ENCODE measurements around the gene TFDP1.

TFDP1 gene

GRCh38 chr13:113656003-113656588 is 71.5 kb downstream of the TFDP1 start:
- H3K27me3 Mint-ChIP-seq = no peaks in the 10 kb centered on the region
- peaks cover 6% of the 10 kb centered on the region for H3K4me1 Mint-ChIP-seq (ENCODE audit: low read depth)
- H3K4me3 Mint-ChIP-seq = no peak overlapping the region
- peaks cover 2% of the 10 kb centered on the region for H3K36me3 Mint-ChIP-seq
- no peak overlapping the region for H3K27ac Mint-ChIP-seq
- H3K9me3 Mint-ChIP-seq (ENCODE audit: low read depth) = peaks cover 6% of the 10 kb centered on the region

DNA sequence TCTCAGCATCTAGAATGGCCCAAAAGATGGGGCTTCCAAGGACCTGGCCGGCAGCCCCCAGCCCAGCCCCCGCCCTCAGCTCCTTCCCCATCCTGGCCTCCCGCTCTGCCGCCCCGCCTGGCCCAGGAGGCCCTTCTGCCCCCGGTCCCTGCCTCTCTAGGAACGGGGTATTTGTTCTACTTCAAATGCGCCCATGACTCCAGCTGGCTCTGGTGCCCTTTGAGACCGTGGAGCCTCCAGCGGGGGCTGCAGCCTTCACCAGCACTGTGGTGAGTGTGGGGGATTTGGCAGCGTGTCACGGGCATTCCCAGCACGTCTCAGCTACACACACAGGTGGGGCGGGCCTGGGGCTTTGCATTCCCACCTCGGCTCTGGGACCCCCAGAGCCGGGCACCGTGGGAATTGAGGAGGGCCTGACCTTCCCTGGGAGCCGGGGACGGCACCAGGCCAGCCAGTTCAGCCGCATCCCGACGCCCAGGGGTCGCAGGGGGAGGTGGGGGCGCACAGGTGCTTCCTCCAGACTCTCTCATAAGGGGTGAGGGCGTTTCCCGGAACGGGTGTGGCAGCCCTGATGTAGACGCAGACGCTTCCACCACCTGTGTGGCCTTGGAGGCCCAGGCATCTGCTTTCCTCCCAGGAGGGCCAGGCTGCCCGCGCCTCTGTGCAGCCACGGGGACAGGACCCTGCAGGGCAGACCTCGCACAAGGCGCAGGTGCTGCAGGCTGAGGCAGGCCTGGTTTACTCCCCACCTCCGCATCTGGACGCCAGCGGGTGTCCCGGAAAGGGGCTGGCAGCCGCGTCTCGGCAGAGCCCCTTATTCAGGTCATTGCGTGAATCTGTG is 72.5 kb downstream of the TFDP1 start:
- H3K36me3 Mint-ChIP-seq = peaks cover 5% of the 10 kb centered on the region
- H3K27ac Mint-ChIP-seq = no peak overlapping the region
- H3K4me3 Mint-ChIP-seq = no peak overlapping the region
- H3K4me1 Mint-ChIP-seq (ENCODE audit: low read depth) = peaks cover 6% of the 10 kb centered on the region
- H3K9me3 Mint-ChIP-seq (ENCODE audit: low read depth) = peaks cover 14% of the 10 kb centered on the region
- H3K27me3 Mint-ChIP-seq = no peaks in the 10 kb centered on the region

DNA sequence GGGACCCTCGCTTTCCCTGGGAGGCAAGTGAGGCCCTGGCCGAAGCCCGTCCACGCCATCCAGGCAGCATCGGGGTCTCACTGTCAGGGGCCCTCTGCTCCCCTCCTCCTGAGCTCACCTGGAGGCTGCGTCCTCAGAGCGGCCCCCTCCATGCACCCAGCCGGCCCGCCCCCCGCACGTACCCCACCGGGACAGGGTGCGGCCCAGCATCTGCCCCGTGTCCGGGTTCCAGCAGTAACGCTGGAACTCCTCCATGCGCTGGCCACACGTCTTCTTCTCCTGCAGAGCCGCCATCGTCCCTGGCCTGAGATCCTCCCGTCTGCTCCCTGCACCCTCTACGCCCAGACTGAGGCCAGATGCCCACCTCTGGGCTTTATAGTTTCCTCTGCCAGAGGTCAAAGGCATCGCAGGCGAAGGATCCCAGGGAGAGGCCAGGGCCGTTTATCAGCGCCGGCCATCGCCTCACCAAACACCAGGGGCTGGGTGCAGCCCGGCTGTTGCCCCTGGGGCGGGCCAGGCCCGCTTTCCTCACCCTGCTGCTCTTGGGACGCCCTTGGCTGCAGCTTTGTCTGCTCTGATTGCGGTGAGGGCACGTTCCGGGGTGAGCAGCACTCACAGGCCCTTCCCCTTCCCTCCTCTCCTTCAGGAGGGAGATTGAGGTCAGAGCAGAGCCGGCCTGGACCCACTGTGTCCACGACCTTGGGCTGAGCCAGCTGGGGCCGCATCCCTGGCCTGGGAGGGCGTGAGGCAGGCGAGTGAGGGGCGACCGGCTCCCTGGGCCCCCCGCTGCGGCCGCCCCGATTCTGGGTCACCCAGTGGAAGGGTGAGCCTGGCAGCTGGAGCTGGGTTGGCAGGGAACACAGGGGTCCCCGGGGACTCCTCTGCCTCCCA is 73.5 kb downstream of the TFDP1 start, which contains the start of gene ATP4B:
TSS of gene ATP4B (minus strand) at position 348 of the 891 bp plus-strand sequence. CDS start at position 294, 54 bp downstream.
- Mint-ChIP-seq H3K9me3 (ENCODE audit: low read depth) (peaks cover 16% of the 10 kb centered on the region), H3K36me3 (peaks cover 5% of the 10 kb centered on the region), H3K4me3 (no peak within 1 kb of the TSS), H3K4me1 (ENCODE audit: low read depth) (peaks cover 6% of the 10 kb centered on the region), H3K27me3 (no peaks in the 10 kb centered on the region), H3K27ac (no peak within 1 kb of the TSS)

GRCh38 chr13:113658836-113659235 is 74.3 kb downstream of the TFDP1 start:
- Mint-ChIP-seq H3K4me3 (no peak overlapping the region), H3K27me3 (no peaks in the 10 kb centered on the region), H3K27ac (no peak overlapping the region), H3K9me3 (ENCODE audit: low read depth) (peaks cover 16% of the 10 kb centered on the region), H3K4me1 (ENCODE audit: low read depth) (peaks cover 1% of the 10 kb centered on the region), H3K36me3 (peaks cover 5% of the 10 kb centered on the region)

DNA sequence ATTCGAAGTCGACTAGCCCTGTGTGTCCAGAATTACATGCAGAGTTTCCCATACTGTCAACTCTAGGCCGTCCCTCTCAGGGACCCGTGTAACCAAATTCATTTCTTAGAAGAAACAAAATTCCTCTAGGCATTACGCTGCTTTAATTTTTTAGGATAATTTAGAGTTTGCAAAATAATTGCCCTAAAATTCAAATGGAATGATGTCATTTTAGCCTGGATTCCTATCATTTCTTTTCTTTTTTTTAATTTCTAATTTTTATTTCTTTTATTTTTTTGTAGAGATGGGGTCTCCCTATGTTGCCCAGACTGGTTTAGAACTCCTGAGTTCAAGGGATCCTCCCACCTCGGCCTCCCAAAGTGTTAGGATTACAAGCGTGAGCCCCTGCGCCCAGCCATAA is 74.8 kb downstream of the TFDP1 start:
- Mint-ChIP-seq H3K4me1 (ENCODE audit: low read depth) (no peaks in the 10 kb centered on the region), H3K9me3 (ENCODE audit: low read depth) (peaks cover 16% of the 10 kb centered on the region), H3K27ac (no peak overlapping the region), H3K27me3 (no peaks in the 10 kb centered on the region), H3K4me3 (no peak overlapping the region), H3K36me3 (peaks cover 5% of the 10 kb centered on the region)

- peaks cover 5% of the 10 kb centered on the region for H3K36me3 Mint-ChIP-seq
- no peak overlapping the region for H3K4me3 Mint-ChIP-seq
- no peak overlapping the region for H3K27ac Mint-ChIP-seq
- no peaks in the 10 kb centered on the region for H3K27me3 Mint-ChIP-seq
- H3K4me1 Mint-ChIP-seq (ENCODE audit: low read depth) = no peaks in the 10 kb centered on the region
- H3K9me3 Mint-ChIP-seq (ENCODE audit: low read depth) = peaks cover 16% of the 10 kb centered on the region
Observed at GRCh38 chr13:113660066-113660465, 75.5 kb downstream of the TFDP1 start.

- H3K4me1 Mint-ChIP-seq (ENCODE audit: low read depth) = no peaks in the 10 kb centered on the region
- no peak overlapping the region for H3K4me3 Mint-ChIP-seq
- peaks cover 5% of the 10 kb centered on the region for H3K36me3 Mint-ChIP-seq
- H3K9me3 Mint-ChIP-seq (ENCODE audit: low read depth) = peaks cover 16% of the 10 kb centered on the region
- H3K27me3 Mint-ChIP-seq = no peaks in the 10 kb centered on the region
- H3K27ac Mint-ChIP-seq = no peak overlapping the region
Observed at GRCh38 chr13:113661509-113661908, 77.0 kb downstream of the TFDP1 start.

DNA sequence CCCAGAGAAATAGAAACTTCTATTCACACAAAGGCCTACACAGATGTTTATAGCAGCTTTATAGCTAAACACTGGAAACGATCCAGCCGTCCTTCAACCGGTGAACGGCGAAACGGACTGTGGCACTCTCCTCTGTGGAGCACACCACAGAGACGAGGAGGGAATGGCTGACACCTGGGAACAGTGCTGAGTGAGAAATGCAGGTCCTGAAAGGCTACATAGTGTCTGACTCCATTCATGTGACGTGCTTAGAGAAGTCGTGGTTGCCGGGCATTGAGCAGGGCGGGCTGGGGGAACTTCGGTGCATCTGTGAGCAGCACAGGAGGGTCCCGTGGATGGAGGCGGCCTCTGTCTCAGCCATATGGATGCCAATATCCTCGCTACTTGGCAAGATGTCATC is 79.4 kb downstream of the TFDP1 start:
- Mint-ChIP-seq H3K36me3 (peaks cover 5% of the 10 kb centered on the region), H3K4me3 (no peak overlapping the region), H3K27ac (no peak overlapping the region), H3K27me3 (peaks cover under 1% of the 10 kb centered on the region), H3K9me3 (ENCODE audit: low read depth) (peaks cover 16% of the 10 kb centered on the region), H3K4me1 (ENCODE audit: low read depth) (no peaks in the 10 kb centered on the region)

DNA sequence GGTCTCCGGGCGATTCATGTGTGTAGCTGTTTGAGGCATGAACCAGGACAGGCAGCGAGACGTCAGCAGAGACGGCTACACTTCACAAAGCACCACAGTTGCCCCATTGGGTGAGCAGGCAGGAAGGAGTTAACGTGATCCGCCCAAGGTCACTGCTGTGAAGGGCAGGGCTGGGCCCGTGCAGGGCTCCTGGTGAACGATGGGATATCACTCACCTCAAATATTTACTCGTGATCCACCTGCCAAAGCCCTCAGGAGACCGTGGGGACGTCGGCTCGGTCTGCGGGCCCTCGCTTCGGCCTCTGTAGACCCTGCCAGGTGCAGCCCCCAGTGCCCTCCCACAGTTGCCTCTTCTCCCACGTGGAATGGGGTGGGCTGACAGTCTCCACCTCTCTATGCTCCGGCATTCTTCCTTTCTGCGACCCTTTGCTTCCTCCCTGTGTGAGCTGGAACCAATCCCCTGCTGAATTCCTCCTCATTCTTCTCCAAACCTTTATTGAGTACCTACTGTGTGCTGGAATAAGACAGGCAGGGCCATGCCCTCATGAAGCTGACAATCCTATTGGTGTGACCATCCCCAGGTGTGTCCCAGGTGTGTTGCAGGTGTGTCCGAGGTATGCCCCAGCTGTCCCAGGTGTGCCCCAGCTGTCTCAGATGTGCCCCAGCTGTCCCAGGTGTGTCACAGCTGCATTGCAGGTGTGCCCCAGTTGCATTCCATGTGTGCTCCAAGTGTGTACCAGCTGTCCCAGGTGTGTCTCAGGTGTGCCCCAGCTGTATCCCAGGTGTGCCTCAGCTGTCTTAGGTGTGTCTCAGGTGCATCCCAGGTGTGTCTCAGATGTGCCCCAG is 80.4 kb downstream of the TFDP1 start:
- Mint-ChIP-seq H3K9me3 (ENCODE audit: low read depth) (peaks cover 16% of the 10 kb centered on the region), H3K4me3 (no peak overlapping the region), H3K27me3 (peaks cover 2% of the 10 kb centered on the region), H3K27ac (no peak overlapping the region), H3K4me1 (ENCODE audit: low read depth) (no peaks in the 10 kb centered on the region), H3K36me3 (peaks cover 5% of the 10 kb centered on the region)

GRCh38 chr13:113665597-113666328 is 81.2 kb downstream of the TFDP1 start:
- H3K4me3 Mint-ChIP-seq = no peak overlapping the region
- no peak overlapping the region for H3K27ac Mint-ChIP-seq
- peaks cover 5% of the 10 kb centered on the region for H3K36me3 Mint-ChIP-seq
- no peaks in the 10 kb centered on the region for H3K4me1 Mint-ChIP-seq (ENCODE audit: low read depth)
- H3K27me3 Mint-ChIP-seq = peaks cover 2% of the 10 kb centered on the region
- peaks cover 13% of the 10 kb centered on the region for H3K9me3 Mint-ChIP-seq (ENCODE audit: low read depth)

DNA sequence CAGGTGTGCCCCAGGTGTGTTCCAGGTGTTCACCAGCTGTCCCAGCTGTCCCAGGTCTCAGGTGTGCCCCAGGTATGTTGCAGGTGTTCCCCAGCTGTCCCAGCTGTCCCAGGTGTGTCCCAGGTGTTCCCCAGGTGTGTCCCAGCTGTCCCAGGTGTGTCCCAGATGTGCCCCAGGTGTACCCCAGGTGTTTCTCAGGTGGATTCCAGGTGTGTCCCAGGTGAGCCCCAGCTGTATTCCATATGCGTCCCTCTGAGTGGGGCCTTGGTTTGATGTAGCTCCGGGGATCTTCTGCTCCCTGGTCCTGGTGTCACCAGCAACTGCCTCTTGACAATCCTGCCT is 81.7 kb downstream of the TFDP1 start:
- Mint-ChIP-seq H3K9me3 (ENCODE audit: low read depth) (peaks cover 8% of the 10 kb centered on the region), H3K4me3 (no peak overlapping the region), H3K27me3 (peaks cover 2% of the 10 kb centered on the region), H3K4me1 (ENCODE audit: low read depth) (no peaks in the 10 kb centered on the region), H3K27ac (no peak overlapping the region), H3K36me3 (peaks cover under 1% of the 10 kb centered on the region)

DNA sequence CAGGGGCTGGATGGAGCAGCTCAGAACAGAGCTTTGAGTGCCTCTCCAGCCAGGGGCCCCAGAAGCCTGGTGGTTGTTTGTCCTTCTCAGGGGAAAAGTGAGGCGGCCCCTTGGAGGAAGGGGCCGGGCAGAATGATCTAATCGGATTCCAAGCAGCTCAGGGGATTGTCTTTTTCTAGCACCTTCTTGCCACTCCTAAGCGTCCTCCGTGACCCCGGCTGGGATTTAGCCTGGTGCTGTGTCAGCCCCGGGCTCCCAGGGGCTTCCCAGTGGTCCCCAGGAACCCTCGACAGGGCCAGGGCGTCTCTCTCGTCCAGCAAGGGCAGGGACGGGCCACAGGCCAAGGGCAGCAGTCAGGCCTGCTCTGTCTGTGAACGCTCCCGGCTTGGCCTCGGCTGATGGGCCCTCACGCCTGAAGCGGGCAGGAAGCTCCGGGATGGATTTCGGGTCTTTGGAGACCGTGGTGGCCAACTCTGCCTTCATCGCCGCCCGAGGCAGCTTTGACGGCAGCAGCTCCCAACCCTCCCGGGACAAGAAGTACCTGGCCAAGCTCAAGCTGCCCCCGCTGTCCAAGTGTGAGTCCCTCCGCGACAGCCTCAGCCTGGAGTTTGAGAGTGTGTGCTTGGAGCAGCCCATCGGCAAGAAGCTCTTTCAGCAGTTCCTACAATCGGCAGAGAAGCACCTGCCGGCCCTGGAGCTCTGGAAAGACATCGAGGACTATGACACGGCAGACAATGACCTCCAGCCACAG is 82.6 kb downstream of the TFDP1 start, which contains the start of gene GRK1:
TSS of gene GRK1 (plus strand) at position 269 of the 751 bp plus-strand sequence. CDS start at position 437, 168 bp downstream.
- peaks cover 2% of the 10 kb centered on the region for H3K27me3 Mint-ChIP-seq

DNA sequence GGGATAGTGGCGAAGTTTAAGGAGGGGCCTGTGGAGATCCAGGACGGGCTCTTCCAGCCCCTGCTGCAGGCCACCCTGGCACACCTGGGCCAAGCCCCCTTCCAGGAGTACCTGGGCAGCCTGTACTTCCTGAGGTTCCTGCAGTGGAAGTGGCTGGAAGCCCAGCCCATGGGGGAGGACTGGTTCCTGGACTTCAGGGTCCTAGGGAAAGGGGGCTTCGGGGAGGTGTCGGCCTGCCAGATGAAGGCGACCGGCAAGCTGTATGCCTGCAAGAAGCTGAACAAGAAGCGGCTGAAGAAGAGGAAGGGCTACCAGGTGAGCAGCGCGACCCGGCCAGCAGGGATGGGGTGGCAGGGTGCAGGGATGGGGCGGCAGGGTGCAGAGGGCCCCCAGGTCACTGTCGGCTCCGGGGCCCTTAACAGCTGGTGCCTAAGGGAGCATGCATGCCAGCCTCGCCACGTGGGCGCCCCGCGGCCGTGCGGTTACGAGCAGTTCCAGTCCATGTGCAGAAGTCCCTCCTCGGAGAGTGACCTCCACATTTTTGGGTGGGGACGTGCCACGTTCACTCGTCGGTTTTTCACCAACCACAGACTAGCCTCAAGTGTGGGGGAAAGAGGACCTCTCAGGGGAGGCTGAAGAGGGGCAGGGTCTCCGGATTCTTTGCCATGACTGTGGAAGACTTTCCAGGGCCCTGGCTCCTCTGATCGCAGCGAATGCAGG is 83.4 kb downstream of the TFDP1 start:
- no peak overlapping the region for H3K4me3 Mint-ChIP-seq
- no peak overlapping the region for H3K27ac Mint-ChIP-seq
- H3K9me3 Mint-ChIP-seq (ENCODE audit: low read depth) = no peaks in the 10 kb centered on the region
- H3K36me3 Mint-ChIP-seq = no peaks in the 10 kb centered on the region
- no peaks in the 10 kb centered on the region for H3K4me1 Mint-ChIP-seq (ENCODE audit: low read depth)
- peaks cover 2% of the 10 kb centered on the region for H3K27me3 Mint-ChIP-seq

More for the DNA sequence above, 82.6 kb downstream of the TFDP1 start, which contains the start of gene GRK1:
- no peak within 1 kb of the TSS for H3K27ac Mint-ChIP-seq
- peaks cover 2% of the 10 kb centered on the region for H3K9me3 Mint-ChIP-seq (ENCODE audit: low read depth)
- H3K36me3 Mint-ChIP-seq = no peaks in the 10 kb centered on the region
- no peak within 1 kb of the TSS for H3K4me3 Mint-ChIP-seq
- H3K4me1 Mint-ChIP-seq (ENCODE audit: low read depth) = no peaks in the 10 kb centered on the region
